Measurements from ENCODE around the gene CENPF.

- TF ChIP-seq POLR2AphosphoS2 (IDR thresholded peaks at IDR 0.05; ENCODE audit: low read length) (no peak), ZNF785 (CRISPR knock-in tag; IDR thresholded peaks at IDR 0.05) (no peak), NCOA4 (IDR thresholded peaks at IDR 0.05; ENCODE audit: partially characterized antibody) (no peak), NR2C1 (IDR thresholded peaks at IDR 0.05) (no peak), NR2C1 (tag; IDR thresholded peaks at IDR 0.05) (no peak), FOXK1 (CRISPR knock-in tag; IDR thresholded peaks at IDR 0.05; ENCODE audit: borderline replicate concordance) (no peak), MAZ (CRISPR knock-in tag; conservative IDR thresholded peaks at IDR 0.05 in 1 of 2, IDR thresholded peaks at IDR 0.05 in 1 of 2) (no peak), NFXL1 (CRISPR knock-in tag; IDR thresholded peaks at IDR 0.05) (no peak), GABPA (tag; conservative IDR thresholded peaks at IDR 0.05; ENCODE audit: low read depth) (no peak)
- TF ChIP-seq, protein P1, sequence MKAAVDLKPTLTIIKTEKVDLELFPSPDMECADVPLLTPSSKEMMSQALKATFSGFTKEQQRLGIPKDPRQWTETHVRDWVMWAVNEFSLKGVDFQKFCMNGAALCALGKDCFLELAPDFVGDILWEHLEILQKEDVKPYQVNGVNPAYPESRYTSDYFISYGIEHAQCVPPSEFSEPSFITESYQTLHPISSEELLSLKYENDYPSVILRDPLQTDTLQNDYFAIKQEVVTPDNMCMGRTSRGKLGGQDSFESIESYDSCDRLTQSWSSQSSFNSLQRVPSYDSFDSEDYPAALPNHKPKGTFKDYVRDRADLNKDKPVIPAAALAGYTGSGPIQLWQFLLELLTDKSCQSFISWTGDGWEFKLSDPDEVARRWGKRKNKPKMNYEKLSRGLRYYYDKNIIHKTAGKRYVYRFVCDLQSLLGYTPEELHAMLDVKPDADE (conservative IDR thresholded peaks at IDR 0.05; ENCODE audit: control insufficient read depth, low read depth, low read length), result no peak
- TF ChIP-seq, protein P2, sequence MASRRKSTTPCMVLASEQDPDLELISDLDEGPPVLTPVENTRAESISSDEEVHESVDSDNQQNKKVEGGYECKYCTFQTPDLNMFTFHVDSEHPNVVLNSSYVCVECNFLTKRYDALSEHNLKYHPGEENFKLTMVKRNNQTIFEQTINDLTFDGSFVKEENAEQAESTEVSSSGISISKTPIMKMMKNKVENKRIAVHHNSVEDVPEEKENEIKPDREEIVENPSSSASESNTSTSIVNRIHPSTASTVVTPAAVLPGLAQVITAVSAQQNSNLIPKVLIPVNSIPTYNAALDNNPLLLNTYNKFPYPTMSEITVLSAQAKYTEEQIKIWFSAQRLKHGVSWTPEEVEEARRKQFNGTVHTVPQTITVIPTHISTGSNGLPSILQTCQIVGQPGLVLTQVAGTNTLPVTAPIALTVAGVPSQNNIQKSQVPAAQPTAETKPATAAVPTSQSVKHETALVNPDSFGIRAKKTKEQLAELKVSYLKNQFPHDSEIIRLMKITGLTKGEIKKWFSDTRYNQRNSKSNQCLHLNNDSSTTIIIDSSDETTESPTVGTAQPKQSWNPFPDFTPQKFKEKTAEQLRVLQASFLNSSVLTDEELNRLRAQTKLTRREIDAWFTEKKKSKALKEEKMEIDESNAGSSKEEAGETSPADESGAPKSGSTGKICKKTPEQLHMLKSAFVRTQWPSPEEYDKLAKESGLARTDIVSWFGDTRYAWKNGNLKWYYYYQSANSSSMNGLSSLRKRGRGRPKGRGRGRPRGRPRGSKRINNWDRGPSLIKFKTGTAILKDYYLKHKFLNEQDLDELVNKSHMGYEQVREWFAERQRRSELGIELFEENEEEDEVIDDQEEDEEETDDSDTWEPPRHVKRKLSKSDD (conservative IDR thresholded peaks at IDR 0.05; ENCODE audit: low read length), result no peak
- TF ChIP-seq, protein P3, sequence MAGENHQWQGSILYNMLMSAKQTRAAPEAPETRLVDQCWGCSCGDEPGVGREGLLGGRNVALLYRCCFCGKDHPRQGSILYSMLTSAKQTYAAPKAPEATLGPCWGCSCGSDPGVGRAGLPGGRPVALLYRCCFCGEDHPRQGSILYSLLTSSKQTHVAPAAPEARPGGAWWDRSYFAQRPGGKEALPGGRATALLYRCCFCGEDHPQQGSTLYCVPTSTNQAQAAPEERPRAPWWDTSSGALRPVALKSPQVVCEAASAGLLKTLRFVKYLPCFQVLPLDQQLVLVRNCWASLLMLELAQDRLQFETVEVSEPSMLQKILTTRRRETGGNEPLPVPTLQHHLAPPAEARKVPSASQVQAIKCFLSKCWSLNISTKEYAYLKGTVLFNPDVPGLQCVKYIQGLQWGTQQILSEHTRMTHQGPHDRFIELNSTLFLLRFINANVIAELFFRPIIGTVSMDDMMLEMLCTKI (IDR thresholded peaks at IDR 0.05; ENCODE audit: partially characterized antibody), result no peak
These were observed 31.3 kb downstream of the CENPF start for GRCh38 chr1:214634267-214634666.
